ENCODE results near the gene METTL26. TPM values are rescaled to one million over a fixed set of nuclear protein-coding genes. Genes with fewer than 3 reads are reported as not detected.

Gene METTL26
- total RNA-seq, 1 donor from 2014 or later: 62.2 TPM

DNA sequence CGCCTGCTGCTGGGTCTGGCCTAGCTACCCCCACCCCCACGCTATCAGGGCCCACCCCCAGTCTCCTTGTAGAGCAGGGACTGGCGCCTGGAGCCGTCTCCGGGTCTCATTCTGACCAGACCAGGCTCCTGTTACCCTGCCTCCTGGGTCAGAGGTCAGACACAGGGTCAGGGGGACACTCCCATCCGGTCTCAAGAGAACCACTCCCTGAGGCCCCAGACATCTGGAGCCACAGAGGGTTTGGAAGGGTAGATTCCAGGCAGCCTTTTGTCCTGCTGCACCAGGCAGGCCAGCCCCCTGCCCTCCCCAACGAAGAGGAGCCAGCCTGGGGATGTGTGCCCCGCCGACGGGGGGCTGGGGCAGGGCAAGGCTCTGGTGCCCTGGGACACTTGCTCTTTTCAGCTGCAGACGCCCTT lies 6.3 kb downstream of the METTL26 start:
- peak; percentile 35 for DNase-seq
- peak; percentile 14 for ATAC-seq
- intact Hi-C loops (cut with micrococcal nuclease): no loop called here

DNA sequence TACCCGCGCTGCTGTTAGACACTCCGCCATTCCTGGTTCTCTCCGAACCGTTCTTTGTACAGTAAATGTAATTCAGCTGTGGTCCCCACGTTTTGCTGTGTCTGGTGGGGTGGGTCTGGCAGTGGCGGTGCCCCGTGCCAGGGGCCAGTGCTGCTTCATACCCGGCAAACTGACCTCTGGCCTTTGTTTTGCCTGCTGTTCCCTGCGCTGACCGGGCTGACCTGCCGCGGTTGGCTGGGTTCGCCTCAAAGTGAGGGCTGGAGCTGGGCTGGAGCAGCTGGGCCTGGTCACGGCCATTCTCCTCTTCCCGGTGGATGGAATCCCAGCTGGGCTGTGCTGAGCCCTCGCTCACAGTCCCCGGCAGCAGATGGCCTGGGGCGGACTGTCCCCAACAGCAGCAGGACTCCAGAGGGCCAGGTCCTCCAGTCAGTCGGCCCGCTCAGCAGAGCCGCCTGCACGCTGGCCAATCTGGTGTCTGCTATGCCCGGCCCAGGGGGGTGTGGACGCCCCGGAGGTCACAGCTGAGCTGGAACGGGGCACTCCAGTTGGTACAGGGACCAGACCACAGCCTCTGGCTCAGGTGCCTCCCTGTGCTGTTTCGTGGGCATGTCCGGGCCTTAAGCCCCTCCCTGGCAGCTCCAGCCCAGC lies 6.8 kb downstream of the METTL26 start:
- ATAC-seq (peak; percentile 8), DNase-seq (peak; percentile 38)
- intact Hi-C loops (cut with micrococcal nuclease): no loop called here

DNA sequence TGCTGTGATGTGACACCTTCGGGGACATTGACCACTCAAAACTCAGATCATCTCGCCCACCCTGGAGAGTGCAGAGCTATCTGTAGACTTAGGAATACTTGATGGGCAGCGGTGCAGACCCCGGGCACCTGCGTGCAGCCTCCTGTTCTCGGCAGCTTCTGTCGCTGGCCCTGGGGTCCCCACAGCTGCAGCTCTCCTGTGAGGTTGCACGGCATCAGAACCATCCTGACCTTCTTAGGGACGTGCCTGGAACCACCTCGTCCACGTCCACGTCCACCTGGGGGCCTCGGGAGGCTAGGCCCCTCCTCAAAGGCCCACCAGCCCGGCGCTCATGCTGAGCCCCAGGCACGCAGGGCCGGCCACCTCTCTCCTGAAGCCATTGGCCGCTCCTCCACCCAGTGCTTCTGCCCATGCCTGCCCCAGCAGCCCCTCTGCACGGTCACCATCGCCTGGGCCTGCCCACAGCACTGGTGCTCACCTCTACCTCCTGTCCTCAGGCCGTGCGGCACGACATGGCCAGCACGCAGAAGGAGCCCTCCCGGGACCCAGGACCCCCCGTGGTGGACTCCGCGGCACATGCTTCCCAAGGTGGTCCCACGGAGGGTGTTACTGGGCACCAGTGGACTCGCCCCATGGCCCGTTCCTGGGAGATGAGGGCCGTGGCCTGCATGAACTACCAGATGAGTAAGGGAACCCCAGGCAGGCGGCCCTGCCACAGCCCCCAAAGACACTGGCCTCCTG lies 7.6 kb downstream of the METTL26 start:
- ATAC-seq (no peak), DNase-seq (no peak)
- intact Hi-C loops (cut with micrococcal nuclease): no loop called here

DNA sequence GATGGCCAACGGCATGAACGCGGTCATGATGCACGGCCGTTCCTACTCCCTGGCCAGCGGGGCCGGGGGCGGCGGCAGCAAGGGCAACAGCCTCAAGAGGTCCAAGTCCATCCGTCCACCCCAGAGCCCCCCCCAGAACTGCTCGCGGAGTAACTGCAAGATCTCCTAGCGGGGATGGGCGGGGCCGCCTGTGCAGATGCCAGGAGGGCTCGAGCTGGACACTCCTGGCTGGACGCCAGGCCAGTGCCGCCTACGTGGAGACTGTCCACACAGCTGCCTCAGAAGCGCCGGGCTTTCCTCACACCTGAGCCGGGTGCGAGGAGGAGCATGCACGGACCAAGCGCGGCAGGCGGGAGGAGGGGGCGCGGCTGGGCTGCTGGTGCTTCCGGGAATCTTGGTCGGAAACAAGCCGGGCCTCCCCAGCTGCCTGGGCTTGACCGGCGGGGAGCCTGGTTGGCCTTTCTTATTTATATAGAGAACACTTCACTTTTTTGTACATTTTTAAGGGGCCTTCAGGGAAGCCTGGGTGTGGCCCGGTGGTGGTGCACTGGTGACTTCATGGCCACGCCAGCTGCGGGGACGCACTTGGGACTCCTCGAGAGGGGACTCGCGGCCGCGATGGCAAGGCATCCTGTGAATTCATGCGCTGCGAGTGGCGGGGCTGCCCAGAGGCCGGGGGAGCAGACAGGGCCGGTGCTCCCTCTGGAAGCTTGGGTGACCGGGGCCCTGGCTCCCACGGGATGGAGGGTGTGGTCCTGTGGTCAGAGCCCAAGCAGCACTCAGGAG lies 8.5 kb downstream of the METTL26 start:
- peak; percentile 58 for DNase-seq

DNA sequence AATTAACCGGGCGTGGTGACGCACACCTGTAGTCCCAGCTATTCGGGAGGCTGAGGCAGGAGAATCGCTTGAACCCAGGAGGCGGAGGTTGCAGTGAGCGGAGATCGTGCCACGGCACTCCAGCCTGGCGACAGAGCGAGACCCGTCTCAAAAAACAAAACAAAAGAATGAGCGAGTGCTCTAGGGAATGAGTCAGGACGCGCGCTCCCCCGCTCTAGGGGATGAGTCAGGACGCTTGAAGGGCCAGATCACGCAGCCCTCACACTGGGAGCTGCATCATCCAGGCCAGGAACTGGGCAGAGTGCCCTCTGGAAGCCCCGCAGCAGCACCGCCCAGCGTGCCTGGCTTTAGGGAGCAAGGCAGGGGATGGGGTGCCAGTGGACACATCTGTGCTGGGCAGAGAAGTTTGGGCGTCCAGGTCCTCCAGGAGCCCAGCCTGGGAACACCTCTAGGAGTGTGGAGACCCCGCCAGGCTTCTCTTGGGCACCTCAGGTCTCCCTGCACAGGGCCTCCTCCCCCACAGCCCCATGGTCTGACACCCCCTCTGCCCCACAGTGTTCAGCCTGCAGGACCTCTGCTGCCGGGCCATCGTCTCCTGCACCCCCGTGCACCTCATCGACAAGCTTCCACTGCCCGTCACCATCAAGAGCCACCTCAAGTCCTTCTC lies 9.2 kb downstream of the METTL26 start:
- intact Hi-C loops (cut with micrococcal nuclease): no loop called here
- no peak for DNase-seq
- ATAC-seq: no peak

More for the DNA sequence above, 8.5 kb downstream of the METTL26 start:
- ATAC-seq: no peak
- intact Hi-C loops (cut with micrococcal nuclease): no loop called here

DNA sequence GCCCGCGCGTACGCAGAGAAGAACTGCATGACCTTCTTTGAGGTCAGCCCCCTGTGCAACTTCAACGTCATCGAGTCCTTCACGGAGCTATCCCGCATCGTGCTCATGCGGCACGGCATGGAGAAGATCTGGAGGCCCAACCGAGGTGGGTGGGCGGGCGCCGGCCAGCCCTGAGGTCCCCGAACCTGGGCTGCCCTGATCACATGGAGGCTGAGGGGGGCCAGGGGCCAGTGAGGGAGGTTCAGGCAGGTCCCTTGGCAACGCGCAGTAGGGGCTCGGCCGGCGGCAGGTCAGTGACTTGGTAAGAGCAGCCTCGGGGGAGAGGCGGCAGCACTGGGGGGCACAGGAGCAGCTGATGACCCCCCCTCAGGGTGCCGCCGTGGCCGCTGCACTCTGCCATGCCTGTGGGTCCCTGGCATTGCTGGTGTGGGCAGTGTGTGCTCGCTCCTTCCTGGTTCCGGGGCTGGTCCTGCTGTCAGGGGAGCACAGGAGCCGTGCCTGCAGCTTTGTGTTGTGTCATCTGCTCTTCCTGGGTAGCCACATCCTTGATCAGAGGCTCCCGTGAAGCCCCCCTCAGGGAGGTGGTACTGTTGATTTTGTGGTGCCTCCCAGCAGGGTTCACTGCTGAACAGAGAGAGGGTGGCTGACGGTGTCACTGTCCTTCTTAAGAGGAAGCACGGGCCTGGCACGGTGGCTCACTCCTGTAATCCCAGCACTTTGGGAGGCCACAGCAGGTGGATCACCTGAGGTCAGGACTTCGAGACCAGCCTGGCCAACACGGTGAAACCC lies 9.9 kb downstream of the METTL26 start:
- DNase-seq: no peak
- no peak for ATAC-seq
- intact Hi-C loops (cut with micrococcal nuclease): no loop called here

DNA sequence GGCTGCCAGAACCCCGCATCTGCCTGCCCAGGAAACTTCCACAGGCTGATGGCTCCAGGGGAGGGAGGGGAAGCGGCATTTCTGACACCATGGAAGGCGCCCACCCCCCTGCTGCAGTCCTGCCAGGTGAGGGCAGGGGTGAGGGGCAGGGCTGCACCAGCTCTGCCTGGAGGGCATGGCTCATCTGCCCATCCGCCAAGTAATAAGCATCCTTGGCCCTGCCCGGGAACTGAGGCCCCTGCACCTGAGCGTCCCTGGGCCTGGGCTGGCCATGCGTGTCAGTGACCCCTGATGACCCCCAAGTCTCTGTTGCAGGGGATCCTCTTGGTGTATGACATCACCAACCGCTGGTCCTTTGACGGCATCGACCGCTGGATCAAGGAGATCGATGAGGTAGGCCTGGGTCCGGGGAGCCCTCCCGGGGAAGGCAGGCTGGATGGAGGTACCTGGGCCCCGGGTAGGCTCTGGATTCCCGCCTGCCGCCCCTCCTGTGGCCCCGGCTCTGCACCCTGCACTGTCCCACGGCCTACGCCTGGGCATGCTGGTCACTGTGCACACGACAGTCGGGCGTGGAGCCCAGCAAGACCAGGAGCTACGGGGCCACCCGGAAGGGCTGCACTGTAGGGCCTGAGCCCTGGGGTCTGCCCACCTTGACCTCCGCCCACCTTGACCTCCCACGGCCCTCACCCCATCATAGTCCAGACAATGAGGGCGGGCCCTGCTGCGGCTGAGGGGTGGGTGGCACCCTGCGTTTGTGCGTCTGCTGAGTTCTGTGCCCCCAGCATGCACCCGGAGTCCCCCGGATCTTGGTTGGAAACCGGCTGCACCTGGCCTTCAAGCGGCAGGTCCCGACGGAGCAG lies 10.8 kb downstream of the METTL26 start:
- intact Hi-C loops (cut with micrococcal nuclease): no loop called here
- DNase-seq: no peak
- ATAC-seq: no peak

DNA sequence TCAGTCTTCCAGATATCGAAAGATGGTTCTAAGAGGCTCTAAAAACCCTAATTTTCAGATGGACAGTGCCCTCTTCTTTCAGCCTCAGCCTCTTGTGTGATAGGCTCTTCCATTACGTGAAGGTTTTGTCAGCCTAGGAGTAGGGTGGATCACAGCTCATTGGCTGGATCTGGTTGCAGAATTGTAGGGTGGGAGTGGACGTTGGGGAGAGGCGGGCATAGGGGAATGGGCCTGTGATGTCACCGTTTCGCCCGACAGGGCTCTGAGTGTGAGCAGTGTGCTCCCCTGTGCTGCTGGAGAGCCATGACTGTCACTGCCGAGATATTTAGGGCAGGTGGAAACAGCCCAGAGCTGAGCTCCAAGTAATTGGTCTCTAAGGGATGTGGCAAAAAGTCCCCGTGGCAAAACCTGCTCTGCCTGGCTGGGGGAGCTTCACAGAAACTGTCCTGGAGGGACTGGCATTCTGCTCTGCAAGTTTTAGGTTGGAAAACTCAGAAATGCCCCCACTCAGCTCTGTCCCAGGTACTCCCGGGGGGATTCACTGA lies 11.5 kb downstream of the METTL26 start:
- no peak for ATAC-seq
- no peak for DNase-seq
- intact Hi-C loops (cut with micrococcal nuclease): no loop called here

DNA sequence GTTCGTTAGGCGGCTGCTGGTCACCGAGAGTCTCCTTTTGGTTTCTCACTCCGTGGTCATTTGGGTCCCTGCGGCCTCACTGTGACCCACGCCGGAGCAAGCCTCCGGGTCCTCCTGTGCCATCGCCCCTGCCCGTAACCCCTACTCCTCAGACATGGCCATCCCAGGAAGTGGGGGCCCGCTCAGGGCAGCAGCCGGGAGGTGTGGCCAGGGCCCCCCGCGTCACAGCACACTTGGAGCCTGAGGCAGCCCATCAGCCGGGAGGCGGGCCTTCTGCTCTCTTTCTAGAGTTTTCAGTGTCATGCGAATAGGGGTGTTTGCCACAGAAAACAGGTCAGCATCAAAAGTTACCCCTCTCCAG lies 13.2 kb downstream of the METTL26 start:
- intact Hi-C loops (cut with micrococcal nuclease): no loop called here
- DNase-seq: no peak

DNA sequence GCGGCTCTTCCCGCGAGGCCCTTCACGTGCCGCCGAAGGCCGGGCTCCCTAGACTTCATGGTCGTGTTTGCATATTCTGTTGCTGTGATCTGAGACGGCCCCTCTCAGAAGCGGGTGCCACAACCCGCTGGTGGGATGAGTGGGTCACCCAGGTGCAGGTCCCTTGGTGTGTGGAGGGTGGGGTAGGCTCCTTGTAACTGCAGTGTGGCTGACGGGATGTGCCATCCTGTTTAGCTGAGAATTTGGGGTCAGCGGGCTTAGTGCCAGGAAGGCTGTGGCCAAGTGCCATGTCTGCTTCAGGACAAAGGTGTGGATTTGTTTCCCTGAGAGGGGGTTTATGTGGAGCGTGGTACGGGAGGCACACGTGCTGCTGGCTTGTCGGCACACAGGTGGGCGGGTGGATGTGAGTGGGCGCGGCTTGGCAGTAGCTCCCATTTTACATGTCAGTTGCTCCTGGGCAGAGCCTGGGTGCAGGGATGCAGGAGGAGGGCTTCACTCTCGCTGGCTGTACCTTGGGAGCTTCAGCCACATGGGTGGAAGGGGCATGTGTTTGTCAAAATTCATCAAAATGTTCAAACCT lies 14.5 kb downstream of the METTL26 start:
- intact Hi-C loops (cut with micrococcal nuclease): no loop called here
- DNase-seq (no peak), ATAC-seq (no peak)

More for the DNA sequence above, 13.2 kb downstream of the METTL26 start:
- ATAC-seq: no peak

DNA sequence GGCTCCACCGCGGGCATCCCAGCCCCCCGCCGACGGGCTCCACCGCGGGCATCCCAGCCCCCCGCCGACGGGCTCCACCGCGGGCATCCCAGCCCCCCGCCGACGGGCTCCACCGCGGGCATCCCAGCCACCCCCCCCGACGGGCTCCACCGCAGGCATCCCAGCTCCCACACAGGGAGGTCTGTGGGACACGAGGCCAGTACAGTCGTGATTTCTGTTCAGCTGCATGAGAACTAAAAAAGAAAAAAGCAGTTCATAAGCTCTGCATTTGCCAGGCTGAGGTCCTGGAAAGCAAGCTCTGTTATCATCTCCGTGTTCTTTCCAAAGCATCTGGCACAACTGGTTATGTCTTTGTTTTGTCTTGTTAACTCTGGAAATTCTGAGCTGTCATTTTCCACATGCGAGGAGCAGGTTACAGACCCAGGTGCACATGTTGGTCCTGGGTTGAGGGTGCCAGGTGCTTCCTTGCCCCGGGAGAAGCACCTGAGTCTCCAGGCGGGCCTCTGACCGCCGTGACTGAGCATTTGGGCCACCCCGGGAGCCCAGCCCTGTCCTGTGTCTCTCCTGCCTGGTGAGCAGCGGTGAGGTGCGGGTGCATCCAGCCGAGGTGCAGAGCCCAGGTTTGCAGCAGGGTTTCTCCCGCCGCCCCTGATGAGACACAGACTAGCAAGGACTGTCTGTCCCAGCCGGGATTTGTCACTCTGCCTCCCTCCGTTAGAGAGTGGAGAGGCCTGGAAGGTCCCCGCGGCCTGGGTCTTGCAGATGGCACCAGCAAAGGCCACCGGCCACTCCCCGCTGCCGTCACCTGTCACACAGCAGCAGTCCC lies 15.2 kb downstream of the METTL26 start:
- DNase-seq (no peak), ATAC-seq (no peak)
- intact Hi-C loops (cut with micrococcal nuclease): no loop called here

DNA sequence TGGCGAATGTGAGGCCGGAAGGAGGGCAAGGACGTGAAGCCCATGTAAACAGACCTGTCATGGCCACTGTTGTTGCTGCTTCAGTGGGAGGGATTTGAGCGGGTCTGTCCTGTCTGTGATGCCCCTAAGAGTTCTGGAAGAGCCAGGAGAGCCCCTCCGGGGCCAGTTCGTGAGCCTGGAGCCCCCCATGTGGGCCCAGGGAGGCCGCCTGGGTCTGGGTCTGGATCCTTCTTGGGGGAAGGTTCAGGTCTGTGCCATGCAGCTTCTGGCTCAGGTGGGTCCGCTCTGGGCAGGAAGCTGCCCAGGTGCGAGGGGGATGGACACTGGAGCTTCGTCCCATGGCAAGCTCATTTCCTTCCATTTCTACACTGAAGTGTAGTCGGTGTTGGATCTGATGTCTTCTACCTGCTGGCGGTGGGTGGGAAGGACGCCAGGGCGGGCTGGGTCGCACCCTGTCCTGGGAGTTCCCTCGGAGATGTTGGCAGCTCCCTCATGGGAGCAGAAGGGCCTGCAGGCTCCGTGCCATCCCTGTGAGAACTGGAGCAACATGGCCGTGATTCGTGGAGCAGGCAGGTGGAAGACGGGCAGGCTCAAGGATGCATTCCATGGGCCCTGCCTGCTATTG lies 16.5 kb downstream of the METTL26 start:
- ATAC-seq (no peak), DNase-seq (no peak)
- intact Hi-C loops (cut with micrococcal nuclease): no loop called here

DNA sequence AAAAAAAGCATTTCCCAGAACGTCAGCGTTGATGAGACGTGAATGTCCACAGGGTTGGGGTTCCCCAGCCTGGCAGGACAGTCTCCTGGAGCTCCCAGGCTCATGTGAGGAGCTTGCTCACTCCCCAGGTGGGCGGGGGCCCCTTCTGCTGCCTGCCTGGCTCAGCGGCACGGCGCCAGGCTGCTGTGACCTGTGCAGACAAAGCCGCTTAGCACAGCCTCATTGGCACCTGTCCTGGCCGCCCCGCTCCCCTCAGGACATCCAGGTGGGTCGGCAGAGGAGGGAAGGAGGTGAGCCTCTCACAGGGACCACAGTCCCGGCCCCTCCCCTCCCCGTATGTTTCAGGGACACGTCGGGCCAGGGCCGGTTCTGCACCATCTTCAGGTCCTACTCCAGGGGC lies 18.2 kb downstream of the METTL26 start:
- intact Hi-C loops (cut with micrococcal nuclease): no loop called here
- DNase-seq (no peak), ATAC-seq (no peak)

DNA sequence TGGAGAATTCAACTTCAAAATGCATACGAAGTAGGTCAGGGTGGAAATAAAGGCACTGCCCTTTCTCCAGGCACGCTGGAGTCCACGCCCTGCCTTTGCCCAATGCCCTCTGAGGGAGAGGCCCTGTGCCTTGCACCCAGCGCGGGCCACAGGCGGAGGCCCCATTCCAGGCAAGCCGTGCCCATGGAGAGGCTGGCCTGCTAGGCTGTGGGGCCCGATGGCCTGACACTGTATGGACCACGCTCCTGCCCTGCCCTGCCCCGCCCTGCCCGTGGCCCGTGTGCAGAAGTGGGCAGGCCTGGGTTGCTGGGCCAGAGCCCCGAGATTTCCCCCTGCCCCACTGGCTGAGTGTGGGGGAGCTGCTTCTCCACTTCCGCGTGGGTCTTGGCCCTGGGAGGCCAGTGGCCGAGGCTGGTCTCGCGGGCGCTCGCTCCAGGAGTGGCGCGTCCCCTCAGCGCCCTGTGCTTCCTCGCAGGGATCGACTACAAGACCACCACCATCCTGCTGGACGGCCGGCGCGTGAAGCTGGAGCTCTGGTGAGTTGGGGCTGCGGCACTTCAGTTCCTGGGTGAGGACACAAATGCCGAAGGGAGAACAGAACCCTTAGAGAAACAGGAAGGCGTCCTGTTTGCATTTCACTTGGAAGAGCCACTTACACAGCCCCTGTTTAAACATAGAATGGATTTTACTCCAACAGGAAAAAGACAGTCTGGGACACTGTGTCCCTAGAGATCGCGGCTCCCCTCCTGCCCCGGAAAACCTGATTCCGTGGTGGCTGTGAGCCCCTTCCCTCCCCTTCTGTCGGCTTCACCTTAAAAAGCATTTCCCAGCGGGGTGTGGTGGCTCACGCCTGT lies 19.1 kb downstream of the METTL26 start:
- ATAC-seq: no peak

DNA sequence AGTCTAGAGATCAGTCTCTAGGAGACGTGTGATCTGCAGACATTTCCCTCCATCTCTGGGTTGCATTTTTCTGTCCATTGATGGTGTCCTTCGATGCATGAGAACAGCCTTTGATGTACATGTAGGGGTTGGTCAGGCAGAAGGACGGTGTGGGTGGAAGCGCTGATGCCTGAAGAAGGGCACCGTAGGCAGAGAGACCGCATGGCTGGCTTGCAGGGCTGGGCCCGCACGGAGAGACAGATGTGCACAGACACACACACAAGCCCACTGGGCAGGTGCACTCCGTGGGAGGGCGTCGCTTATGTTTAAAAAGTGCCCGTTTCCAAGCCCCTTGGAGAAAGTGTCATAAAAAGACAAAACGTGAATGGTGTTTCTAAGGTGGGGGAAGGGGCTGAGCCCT lies 21.0 kb downstream of the METTL26 start:
- intact Hi-C loops (cut with micrococcal nuclease): no loop called here
- no peak for DNase-seq
- ATAC-seq: no peak

More for the DNA sequence above, 19.1 kb downstream of the METTL26 start:
- no peak for DNase-seq
- intact Hi-C loops (cut with micrococcal nuclease): no loop called here

Data from left ventricle myocardium superior (tissue), 1 donor.